NT2/D1 (cell line): ENCODE data around the gene MKRN2.

Experiments used
- DNase-seq: peaks from one replicate; pipeline ENCODE4 v3.0.0-alpha.2; 2011; ENCODE audit warnings: low read depth, low spot score
- H3K27me3 ChIP-seq: 2 replicates; pipeline ENCODE4 v1.6.0; 2011; ENCODE audit warnings: mild to moderate bottlenecking; ENCODE audit not compliant: insufficient read length, insufficient read depth
- H3K36me3 ChIP-seq: 2 replicates; pipeline ENCODE4 v1.6.1; 2011; ENCODE audit warnings: mild to moderate bottlenecking, low read length, mixed read lengths; ENCODE audit not compliant: insufficient read depth, insufficient read length
- H3K4me1 ChIP-seq: 2 replicates; pipeline ENCODE4 v1.5.1; 2011; ENCODE audit not compliant: insufficient read depth, insufficient read length
- H3K4me3 ChIP-seq: 2 replicates; pipeline ENCODE4 v1.5.1; 2011; ENCODE audit warnings: low read depth; ENCODE audit not compliant: insufficient read length
- H3K9ac ChIP-seq: 2 replicates; pipeline ENCODE4 v1.6.0; 2011; ENCODE audit warnings: low read depth; ENCODE audit not compliant: insufficient read length
- H3K9me3 ChIP-seq: 2 replicates; pipeline ENCODE4 v1.5.1; 2011; ENCODE audit warnings: mild to moderate bottlenecking, low read length; ENCODE audit not compliant: insufficient read depth
- SUZ12 ChIP-seq: IDR thresholded peaks from 2 replicates; pipeline ENCODE4 v1.6.1; 2011; ENCODE audit not compliant: insufficient read length, insufficient read depth; ENCODE audit errors: extremely low read depth
- YY1 ChIP-seq: IDR thresholded peaks from 2 replicates; pipeline ENCODE4 v1.6.1; 2011; ENCODE audit not compliant: insufficient read length, insufficient read depth
- ZNF274 ChIP-seq: IDR thresholded peaks from 2 replicates; pipeline ENCODE4 v1.6.1; 2011; ENCODE audit warnings: mild to moderate bottlenecking, low read depth, low read length

Gene MKRN2

DNA sequence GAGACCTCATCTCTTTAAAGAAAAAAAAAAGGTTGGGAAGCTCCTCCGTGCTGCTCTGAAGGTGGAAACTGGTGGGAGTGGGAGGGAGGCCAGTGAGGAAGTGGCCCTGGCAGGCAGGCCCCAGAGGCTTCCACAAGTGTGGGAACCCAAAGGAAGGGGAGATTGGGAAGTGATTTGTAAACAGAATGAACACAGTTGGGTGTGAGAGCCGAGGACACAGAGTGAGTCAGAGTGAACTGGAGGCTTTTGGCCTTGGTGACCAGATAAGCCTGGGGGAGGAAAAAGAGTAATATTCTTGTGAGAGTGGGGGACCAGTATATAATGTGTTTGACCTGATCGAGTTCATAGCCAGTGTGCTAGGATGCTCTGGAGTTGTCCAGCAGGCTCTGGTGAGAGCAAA, 23.0 kb downstream of the MKRN2 start:
- no peak for TF ChIP-seq YY1
- TF ChIP-seq SUZ12, result no peak
- TF ChIP-seq ZNF274, result no peak
- Histone ChIP-seq H3K27me3 (no peaks in the 10 kb centered on the region), H3K4me3 (no peak overlapping the region), H3K36me3 (peaks cover 87% of the 10 kb centered on the region), H3K9ac (no peak overlapping the region), H3K4me1 (peaks cover 4% of the 10 kb centered on the region), H3K9me3 (no peaks in the 10 kb centered on the region)
- no peak for DNase-seq

DNA sequence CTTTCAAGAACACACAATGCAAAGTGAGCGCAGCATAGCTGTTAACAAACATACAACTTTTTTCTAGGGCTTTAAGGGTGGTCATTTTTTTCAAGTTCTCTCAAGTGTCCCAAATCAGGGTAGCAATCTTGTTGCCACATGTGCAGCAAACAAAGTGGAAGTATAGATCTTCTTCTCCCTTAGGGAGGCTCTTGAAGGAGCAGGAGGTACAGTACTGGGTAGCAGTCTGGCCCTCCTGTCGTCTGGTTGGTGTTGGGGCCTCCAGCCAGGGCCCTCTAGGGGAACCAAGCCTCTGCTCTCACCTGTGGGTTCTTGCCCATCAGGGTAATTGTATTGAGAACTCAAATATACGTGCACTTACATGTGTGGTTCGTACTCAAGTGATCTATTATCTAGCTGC, 25.8 kb downstream of the MKRN2 start:
- Histone ChIP-seq H3K4me3 (no peak overlapping the region), H3K4me1 (peaks cover 4% of the 10 kb centered on the region), H3K9me3 (no peaks in the 10 kb centered on the region), H3K27me3 (no peaks in the 10 kb centered on the region), H3K9ac (no peak overlapping the region), H3K36me3 (peaks cover 87% of the 10 kb centered on the region)
- no peak for TF ChIP-seq SUZ12
- TF ChIP-seq ZNF274, result no peak
- no peak for TF ChIP-seq YY1
- DNase-seq, result no peak

DNA sequence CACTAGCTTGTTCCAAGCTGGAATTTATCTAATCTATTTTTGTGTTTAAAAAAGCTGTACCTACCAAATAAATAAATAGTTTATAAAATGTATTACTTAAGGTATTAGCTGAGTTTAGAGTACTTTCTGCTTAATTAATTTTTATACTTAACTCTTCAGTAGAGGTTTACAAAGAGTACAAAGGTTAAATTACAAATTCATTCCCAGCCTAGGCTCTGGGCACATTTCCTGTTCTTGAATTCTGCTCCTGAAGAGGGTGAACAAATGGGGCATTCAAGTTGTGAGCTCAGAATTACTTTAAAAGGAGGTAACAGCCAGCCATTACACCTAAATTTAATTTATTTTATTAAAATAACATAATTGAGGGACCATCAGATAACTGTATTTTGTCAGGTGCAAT, 26.4 kb downstream of the MKRN2 start:
- TF ChIP-seq ZNF274 (no peak), YY1 (no peak), SUZ12 (no peak)
- Histone ChIP-seq H3K4me1 (peaks cover 4% of the 10 kb centered on the region), H3K4me3 (no peak overlapping the region), H3K36me3 (peaks cover 93% of the 10 kb centered on the region), H3K27me3 (no peaks in the 10 kb centered on the region), H3K9me3 (no peaks in the 10 kb centered on the region), H3K9ac (no peak overlapping the region)
- DNase-seq, result no peak

DNA sequence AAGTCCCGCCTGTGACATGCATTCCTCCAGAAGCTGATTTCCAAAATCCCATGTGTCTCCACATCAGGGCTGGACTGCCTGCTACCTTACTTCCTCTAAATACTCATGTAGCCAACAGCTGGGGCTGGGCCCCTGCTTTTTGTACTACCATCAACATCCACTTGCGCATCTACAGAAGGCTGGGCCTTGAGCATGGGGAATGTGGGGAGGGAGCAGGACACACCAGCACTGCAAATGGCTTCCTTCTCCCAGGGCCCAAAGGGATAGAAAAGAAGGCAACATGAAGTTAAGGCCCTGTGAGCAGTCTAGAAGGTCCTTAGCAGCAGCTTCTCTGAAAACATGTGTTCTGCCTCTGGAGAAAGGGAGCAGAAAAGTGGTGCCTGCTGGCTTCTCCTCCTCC, 27.2 kb downstream of the MKRN2 start:
- TF ChIP-seq SUZ12, result no peak
- TF ChIP-seq YY1, result no peak
- peaks cover 4% of the 10 kb centered on the region for H3K4me1 ChIP-seq
- H3K9ac ChIP-seq, result no peak overlapping the region
- DNase-seq, result no peak
- H3K9me3 ChIP-seq, result no peaks in the 10 kb centered on the region
- no peak overlapping the region for H3K4me3 ChIP-seq
- peaks cover 94% of the 10 kb centered on the region for H3K36me3 ChIP-seq
- H3K27me3 ChIP-seq, result no peaks in the 10 kb centered on the region

DNA sequence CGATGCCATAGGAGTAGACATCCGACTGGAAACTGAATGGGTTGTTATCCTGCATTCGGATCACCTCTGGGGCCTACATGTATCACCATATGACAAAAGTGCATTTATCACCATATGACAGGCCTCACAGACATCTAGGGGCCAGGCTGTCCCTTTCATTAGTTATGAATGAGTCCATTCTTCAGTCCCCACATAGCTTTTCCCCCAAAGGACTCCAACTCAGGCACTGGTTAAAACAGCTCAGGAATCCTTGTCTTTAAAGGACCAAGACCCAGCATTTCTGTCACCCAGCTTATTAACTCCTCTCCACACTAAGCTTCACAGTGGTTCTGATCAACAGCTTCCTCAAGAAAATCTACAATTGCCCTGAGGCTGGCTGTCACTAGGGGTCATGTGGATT, 28.3 kb downstream of the MKRN2 start:
- H3K9me3 ChIP-seq, result no peaks in the 10 kb centered on the region
- H3K36me3 ChIP-seq, result peaks cover 94% of the 10 kb centered on the region
- H3K4me1 ChIP-seq, result peaks cover 4% of the 10 kb centered on the region
- TF ChIP-seq YY1, result no peak
- no peak for TF ChIP-seq ZNF274
- no peak for TF ChIP-seq SUZ12
- DNase-seq, result no peak
- H3K9ac ChIP-seq, result no peak overlapping the region
- H3K4me3 ChIP-seq, result no peak overlapping the region
- H3K27me3 ChIP-seq, result no peaks in the 10 kb centered on the region

DNA sequence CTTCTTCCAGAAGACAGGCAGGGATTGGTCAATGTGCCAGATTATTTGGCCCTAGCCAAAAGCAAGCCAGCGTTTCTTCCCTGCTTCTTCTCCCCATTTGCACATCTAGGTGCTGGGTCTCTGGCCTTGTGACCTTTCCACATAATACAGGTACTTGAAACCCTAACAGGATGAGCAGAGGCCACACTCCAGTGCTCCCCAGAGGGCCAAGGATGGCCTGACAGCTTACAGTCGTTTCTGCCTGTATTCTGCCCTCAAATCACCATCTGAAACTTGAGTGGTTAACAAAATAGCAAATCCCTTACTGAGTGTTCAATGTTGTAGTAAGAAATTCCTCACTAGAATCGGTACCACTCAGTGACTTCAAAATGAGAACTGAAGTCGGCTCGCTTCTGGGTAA, 29.1 kb downstream of the MKRN2 start:
- DNase-seq, result no peak
- Histone ChIP-seq H3K36me3 (peaks cover 97% of the 10 kb centered on the region), H3K9ac (no peak overlapping the region)

DNA sequence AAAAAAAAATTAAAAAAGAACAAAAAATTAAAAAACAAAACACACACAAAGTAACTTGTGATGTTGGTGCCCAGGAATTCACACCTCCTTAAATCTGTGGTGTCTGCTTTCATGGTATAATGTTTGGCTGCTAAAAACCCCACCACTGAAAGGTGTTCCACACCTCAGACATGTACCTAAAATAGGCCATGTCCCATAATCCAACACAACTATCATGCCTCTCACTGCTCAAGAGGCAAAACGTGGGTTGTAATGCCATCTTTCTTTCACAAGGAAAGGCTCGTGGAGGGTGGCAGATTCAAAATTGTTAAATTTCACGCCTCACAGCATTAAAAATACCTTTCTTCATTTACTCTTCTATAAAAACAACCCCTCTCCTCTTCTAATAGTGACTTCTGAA, 29.5 kb downstream of the MKRN2 start:
- peaks cover 97% of the 10 kb centered on the region for H3K36me3 ChIP-seq
- peaks cover 4% of the 10 kb centered on the region for H3K4me1 ChIP-seq
- no peak overlapping the region for H3K9ac ChIP-seq
- TF ChIP-seq ZNF274 (no peak), YY1 (no peak), SUZ12 (no peak)
- no peak overlapping the region for H3K4me3 ChIP-seq
- no peak for DNase-seq
- no peaks in the 10 kb centered on the region for H3K9me3 ChIP-seq
- no peaks in the 10 kb centered on the region for H3K27me3 ChIP-seq

More for the DNA sequence above, 29.1 kb downstream of the MKRN2 start:
- TF ChIP-seq SUZ12 (no peak), YY1 (no peak), ZNF274 (no peak)
- Histone ChIP-seq H3K4me3 (no peak overlapping the region), H3K9me3 (no peaks in the 10 kb centered on the region), H3K4me1 (peaks cover 4% of the 10 kb centered on the region), H3K27me3 (no peaks in the 10 kb centered on the region)

DNA sequence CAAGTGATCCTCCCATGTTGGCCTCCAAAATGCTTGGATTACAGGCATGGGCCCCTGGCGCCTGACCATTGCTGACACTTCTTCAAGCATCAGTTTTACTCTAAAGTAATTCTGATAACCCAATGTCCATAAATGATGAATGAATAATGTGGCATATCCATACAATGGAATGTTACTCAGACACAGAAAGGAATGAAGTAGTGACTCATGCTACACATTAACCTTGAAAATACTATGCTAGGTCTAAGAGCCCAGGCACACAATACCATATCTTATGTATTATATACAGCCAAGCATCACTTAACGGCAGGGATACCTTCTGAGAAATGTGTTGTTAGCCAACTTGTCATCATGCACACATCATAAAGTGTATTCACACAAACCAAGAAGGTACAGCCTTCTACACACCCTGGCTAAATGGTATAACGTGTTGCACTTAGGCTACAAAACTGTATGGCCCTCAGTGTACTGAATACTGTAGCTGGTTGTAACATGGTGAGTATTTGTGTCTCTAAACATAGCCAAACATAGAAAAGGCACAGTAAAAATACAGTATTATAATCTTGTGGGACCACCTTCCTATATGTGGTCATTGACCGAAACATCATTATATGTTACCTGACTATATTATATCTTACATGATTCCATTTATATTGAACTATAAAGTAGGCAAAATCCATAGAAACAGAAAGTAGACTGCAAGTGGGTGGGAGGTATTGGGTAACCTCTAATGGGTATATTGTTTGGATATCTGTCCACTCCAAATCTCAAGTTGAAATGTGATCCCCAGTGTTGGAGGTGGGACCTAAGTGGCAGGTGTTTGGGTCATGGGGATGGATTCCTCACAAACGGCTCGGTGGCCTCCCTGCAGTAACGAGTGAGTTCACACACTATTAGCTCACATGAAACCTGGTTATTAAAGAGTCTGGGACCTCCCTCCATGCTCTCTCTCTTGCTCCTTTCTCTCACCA, 31.4 kb downstream of the MKRN2 start:
- no peak for DNase-seq

More for the DNA sequence above, 31.4 kb downstream of the MKRN2 start:
- Histone ChIP-seq H3K9me3 (no peaks in the 10 kb centered on the region), H3K4me3 (no peak overlapping the region), H3K27me3 (no peaks in the 10 kb centered on the region), H3K9ac (no peak overlapping the region), H3K36me3 (peaks cover 87% of the 10 kb centered on the region), H3K4me1 (peaks cover 4% of the 10 kb centered on the region)
- TF ChIP-seq ZNF274, result no peak
- TF ChIP-seq SUZ12, result no peak
- TF ChIP-seq YY1, result no peak
